CD4-positive, alpha-beta memory T cell (primary cell): ENCODE data around the gene PTPRD. TPM values are rescaled to one million over a fixed set of nuclear protein-coding genes. Genes with fewer than 3 reads are reported as not detected.

Experiments used
- CTCF ChIA-PET: fragments of 350-600 bp; sonication (Branson Sonifier 250); formaldehyde crosslinking; loops from one replicate; lab custom pipeline; 2021; ENCODE audit warnings: inconsistent platforms; ENCODE audit not compliant: partially characterized antibody; lab: Charles Lee
- POLR2A ChIA-PET: fragments of 350-600 bp; sonication (Branson Sonifier 250); formaldehyde crosslinking; loops from one replicate; lab custom pipeline; 2021; ENCODE audit not compliant: partially characterized antibody; lab: Charles Lee
- DNase-seq, 5 donors: peaks; one replicate each; pipeline versions ENCODE4 v3.0.0 to v3.0.0-alpha.2; 2020 to 2022; ENCODE audit warnings: mixed read lengths in 1 of 5
- H3K27ac ChIP-seq: one replicate; pipeline ENCODE4 v1.7.0; 2013; ENCODE audit warnings: low read depth, low read length
- H3K27me3 ChIP-seq: 2 replicates; pipeline ENCODE4 v1.7.0; 2013; ENCODE audit warnings: mild to moderate bottlenecking, low read length, moderate library complexity; ENCODE audit not compliant: insufficient read depth
- H3K36me3 ChIP-seq: 2 replicates; pipeline ENCODE4 v1.7.0; 2013; ENCODE audit warnings: mild to moderate bottlenecking, low read length, moderate library complexity; ENCODE audit not compliant: insufficient read depth
- H3K4me1 ChIP-seq: 2 replicates; pipeline ENCODE4 v1.7.0; 2013; ENCODE audit warnings: mild to moderate bottlenecking, low read length, moderate library complexity; ENCODE audit not compliant: insufficient read depth
- H3K4me3 ChIP-seq, 2 donors: one replicate each; pipeline ENCODE4 v1.7.0; 2013; ENCODE audit warnings: low read length in 2 of 2, mild to moderate bottlenecking in 1 of 2
- H3K9me3 ChIP-seq, 2 donors: one replicate each; pipeline ENCODE4 v1.7.0; 2013; ENCODE audit warnings: low read length in 2 of 2, control low read depth in 1 of 2; ENCODE audit not compliant: control insufficient read depth in 1 of 2
- H3K27ac Mint-ChIP-seq, 7 donors: one replicate each; pipeline ENCODE4 v1.8.0; 2020 to 2021; ENCODE audit warnings: mixed read lengths in 7 of 7, mild to moderate bottlenecking in 6 of 7, inconsistent platforms in 3 of 7, moderate library complexity in 3 of 7
- H3K27me3 Mint-ChIP-seq, 2 donors: one replicate each; pipeline ENCODE4 v1.8.0; 2020 to 2021; ENCODE audit warnings: mixed read lengths in 2 of 2
- H3K36me3 Mint-ChIP-seq, 2 donors: one replicate each; pipeline ENCODE4 v1.8.0; 2020 to 2021; ENCODE audit warnings: mixed read lengths in 2 of 2, inconsistent platforms in 1 of 2, mild to moderate bottlenecking in 1 of 2
- H3K4me1 Mint-ChIP-seq, 4 donors: one replicate each; pipeline ENCODE4 v1.8.0; 2020 to 2021; ENCODE audit warnings: mixed read lengths in 4 of 4, mild to moderate bottlenecking in 1 of 4
- H3K4me3 Mint-ChIP-seq, 8 donors: one replicate each; pipeline ENCODE4 v1.8.0; 2020 to 2021; ENCODE audit warnings: mixed read lengths in 8 of 8, mild to moderate bottlenecking in 7 of 8, moderate library complexity in 6 of 8, inconsistent platforms in 3 of 8
- H3K9me3 Mint-ChIP-seq, 8 donors: one replicate each; pipeline ENCODE4 v1.8.0; 2020 to 2021; ENCODE audit warnings: mixed read lengths in 8 of 8, mild to moderate bottlenecking in 5 of 8, inconsistent platforms in 3 of 8, moderate library complexity in 1 of 8
- intact Hi-C: fragments of 100-400 bp; cut with micrococcal nuclease; formaldehyde crosslinking; loops from one replicate; pipeline ENCODE4 v1.15.1; 2023
- polyA plus RNA-seq, 2 donors: library from polyadenylated mRNA; unstranded; fragments of 300-500 nt; fragmentation: Illumina TruSeq; gene quantifications; one replicate each; pipeline ENCODE4 v1.2.3, GENCODE V29; 2021
- total RNA-seq, 2 experiments: library from RNA; stranded (reverse); gene quantifications; one replicate each; pipeline ENCODE4 v1.2.3, GENCODE V29; 2021

Gene PTPRD
- total and polyA plus RNA-seq, 4 experiments from 2014 or later = not detected

DNA sequence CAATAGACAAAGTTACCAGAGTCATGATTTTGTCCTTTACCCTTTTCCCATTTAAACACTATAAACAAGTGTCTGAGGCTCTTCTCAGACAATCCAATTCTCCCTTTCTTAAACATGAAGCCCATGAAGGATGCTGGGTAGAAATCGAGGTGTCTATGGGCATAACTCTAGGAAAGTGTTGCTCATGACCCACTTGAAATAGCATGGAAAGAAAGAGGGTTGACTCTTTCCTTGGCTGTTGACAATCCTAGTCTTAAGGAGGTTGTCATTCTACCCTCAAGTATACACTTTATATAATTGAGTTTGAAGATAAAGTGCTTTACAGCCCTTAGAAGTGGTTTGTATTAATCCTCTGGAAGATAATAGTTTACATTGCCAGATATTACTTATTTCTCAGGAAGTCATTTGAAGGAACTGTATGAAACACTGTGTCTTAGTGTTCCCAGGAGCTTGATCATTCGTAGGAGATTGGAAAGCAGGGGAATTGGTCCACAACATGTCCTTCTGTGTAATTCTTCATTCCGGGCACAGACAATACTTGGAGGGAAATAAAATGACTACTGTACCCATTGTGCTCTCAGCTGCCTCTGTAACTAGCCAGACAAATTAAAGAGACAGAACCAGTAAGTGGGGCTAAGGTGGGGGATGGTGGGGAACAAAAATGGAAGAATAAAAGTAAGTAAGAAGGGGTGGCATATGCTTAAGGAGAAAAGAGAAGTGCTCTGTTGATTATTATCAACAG lies 1734.9 kb downstream of the PTPRD start:
- POLR2A ChIA-PET = no interaction called here
- H3K4me3 Mint-ChIP-seq = no peak overlapping the region
- no peak overlapping the region for H3K27ac Mint-ChIP-seq
- H3K27me3 Mint-ChIP-seq = peaks cover 0 to 2% of the 10 kb centered on the region in 2 donors
- Histone ChIP-seq H3K4me3 (no peak overlapping the region), H3K36me3 (no peaks in the 10 kb centered on the region), H3K9me3 (no peaks in the 10 kb centered on the region), H3K27me3 (no peaks in the 10 kb centered on the region), H3K4me1 (no peaks in the 10 kb centered on the region), H3K27ac (no peak overlapping the region)
- no peak for DNase-seq
- CTCF ChIA-PET = no interaction called here
- H3K36me3 Mint-ChIP-seq = no peaks in the 10 kb centered on the region
- no peaks in the 10 kb centered on the region for H3K4me1 Mint-ChIP-seq
- peaks cover 0 to 4% (median 0%) of the 10 kb centered on the region in 8 donors for H3K9me3 Mint-ChIP-seq
- intact Hi-C loops = no loop called here

DNA sequence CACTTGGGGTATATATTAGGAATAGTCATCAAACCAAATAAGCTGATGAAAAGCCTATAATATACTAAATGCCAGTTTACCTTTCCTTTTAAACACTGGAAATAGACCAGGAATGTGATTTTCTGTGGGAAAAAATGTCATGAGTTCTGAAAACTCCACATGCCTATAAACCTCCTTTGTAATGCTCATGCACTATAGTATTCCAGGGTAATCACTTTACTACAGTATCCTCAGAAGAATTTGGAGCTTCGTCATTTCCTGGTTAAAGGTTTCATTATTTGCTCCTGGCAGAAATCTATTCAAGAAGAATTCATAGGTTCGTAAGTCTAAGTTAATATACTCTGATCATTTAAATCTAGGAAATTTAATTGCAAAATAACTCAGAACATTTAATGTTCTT lies 1736.5 kb downstream of the PTPRD start:
- H3K36me3 ChIP-seq = no peaks in the 10 kb centered on the region
- CTCF ChIA-PET = no interaction called here
- H3K27ac ChIP-seq = no peak overlapping the region
- Mint-ChIP-seq H3K4me3 (no peak overlapping the region), H3K4me1 (no peaks in the 10 kb centered on the region), H3K27me3 (peaks cover 0 to 2% of the 10 kb centered on the region in 2 donors), H3K27ac (no peak overlapping the region), H3K36me3 (no peaks in the 10 kb centered on the region), H3K9me3 (no peaks in the 10 kb centered on the region)
- no peak overlapping the region for H3K4me3 ChIP-seq
- H3K4me1 ChIP-seq = no peaks in the 10 kb centered on the region
- DNase-seq = no peak
- POLR2A ChIA-PET = no interaction called here
- no peaks in the 10 kb centered on the region for H3K27me3 ChIP-seq
- intact Hi-C loops = no loop called here
- H3K9me3 ChIP-seq = no peaks in the 10 kb centered on the region

DNA sequence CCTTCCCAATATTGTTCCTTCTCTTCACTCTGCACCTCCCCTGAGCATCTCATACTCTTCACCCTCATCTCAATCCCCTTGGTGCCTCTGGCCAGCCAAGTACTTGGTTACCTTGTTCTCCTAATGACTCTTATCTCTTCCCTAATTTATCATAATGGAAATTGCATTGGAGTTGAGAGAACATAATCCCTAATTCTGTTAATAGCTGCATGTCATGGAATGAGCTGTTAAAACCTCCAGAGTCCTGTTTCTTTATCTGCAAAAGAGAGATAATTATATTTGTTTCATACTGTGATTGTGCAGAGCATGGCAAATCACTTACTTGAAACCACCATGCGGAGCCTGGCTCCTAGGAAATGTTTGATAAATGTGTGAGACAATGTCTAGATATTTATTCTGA lies 1738.3 kb downstream of the PTPRD start:
- peaks cover 0 to 2% of the 10 kb centered on the region in 2 donors for H3K27me3 Mint-ChIP-seq
- Histone ChIP-seq H3K27ac (no peak overlapping the region), H3K27me3 (no peaks in the 10 kb centered on the region), H3K9me3 (no peaks in the 10 kb centered on the region), H3K36me3 (no peaks in the 10 kb centered on the region), H3K4me3 (no peak overlapping the region), H3K4me1 (no peaks in the 10 kb centered on the region)
- ChIA-PET CTCF (no interaction called here), POLR2A (no interaction called here)
- H3K36me3 Mint-ChIP-seq = no peaks in the 10 kb centered on the region
- H3K9me3 Mint-ChIP-seq = no peaks in the 10 kb centered on the region
- no peak overlapping the region for H3K4me3 Mint-ChIP-seq
- no peaks in the 10 kb centered on the region for H3K4me1 Mint-ChIP-seq
- no peak overlapping the region for H3K27ac Mint-ChIP-seq
- no peak for DNase-seq
- intact Hi-C loops = no loop called here

DNA sequence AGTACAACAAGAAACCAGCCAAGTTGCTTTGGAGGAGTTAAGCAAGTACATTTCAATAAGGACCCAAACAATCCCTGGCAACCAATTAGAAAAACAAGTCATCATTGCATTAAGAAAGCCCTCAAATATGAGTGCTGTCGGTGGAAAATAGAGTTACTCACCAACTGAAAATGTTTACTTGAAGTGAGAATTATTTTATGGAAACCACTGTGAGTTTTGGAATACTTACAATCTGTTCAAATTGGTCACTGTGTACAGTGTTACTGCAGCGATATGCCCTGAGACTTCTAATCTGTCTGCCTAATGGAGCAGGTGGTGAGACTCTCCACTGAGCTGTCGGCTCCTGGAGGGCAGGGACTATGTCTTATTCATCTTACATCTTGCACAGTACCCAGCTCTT lies 1740.0 kb downstream of the PTPRD start:
- ChIA-PET POLR2A (no interaction called here), CTCF (interaction anchor here (0.5 kb wide), 1 partner anchor 199 kb away, joined by 5 read pairs; no protein-coding TSS in a partner anchor)
- Histone ChIP-seq H3K27me3 (no peaks in the 10 kb centered on the region), H3K9me3 (no peaks in the 10 kb centered on the region), H3K27ac (no peak overlapping the region), H3K36me3 (no peaks in the 10 kb centered on the region), H3K4me1 (no peaks in the 10 kb centered on the region), H3K4me3 (no peak overlapping the region)
- H3K9me3 Mint-ChIP-seq = no peaks in the 10 kb centered on the region
- H3K36me3 Mint-ChIP-seq = no peaks in the 10 kb centered on the region
- no peaks in the 10 kb centered on the region for H3K4me1 Mint-ChIP-seq
- no peak overlapping the region for H3K4me3 Mint-ChIP-seq
- H3K27me3 Mint-ChIP-seq = peaks cover 0 to 4% of the 10 kb centered on the region in 2 donors
- DNase-seq = no peak
- H3K27ac Mint-ChIP-seq = no peak overlapping the region
- intact Hi-C loops = no loop called here

DNA sequence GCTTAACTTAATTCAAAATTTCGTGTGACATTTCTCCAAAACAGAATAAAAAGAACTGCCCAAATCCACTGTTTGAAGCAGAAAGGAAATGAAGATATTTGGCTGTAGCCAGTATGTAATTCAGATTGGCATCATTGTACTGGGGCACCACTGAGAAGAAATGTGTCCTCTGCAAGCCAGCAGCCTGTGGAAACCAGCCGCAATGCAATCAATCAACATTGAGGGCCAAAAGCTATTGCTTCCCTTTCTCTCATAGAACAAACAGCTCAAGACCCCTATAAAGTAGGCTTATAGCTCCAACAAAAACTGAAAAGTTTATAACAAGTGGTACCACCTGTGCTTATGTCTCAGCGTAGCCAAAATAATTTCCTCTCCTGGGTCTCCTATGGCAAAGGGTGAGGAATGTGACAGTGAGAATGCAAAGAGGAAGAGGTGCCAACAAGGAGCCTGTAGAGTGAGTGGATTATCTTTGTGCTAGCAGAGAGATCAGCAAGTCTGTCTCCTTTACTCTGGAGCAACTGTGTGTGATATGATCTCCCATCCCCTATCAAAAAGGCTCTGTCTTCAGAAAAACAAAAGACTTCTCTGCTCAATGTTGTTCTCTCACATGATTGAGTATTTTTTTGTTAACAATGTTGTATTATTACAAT lies 1740.9 kb downstream of the PTPRD start:
- CTCF ChIA-PET = no interaction called here
- H3K4me3 ChIP-seq = no peak overlapping the region
- intact Hi-C loops = no loop called here
- POLR2A ChIA-PET = no interaction called here
- H3K36me3 Mint-ChIP-seq = no peaks in the 10 kb centered on the region
- H3K4me1 ChIP-seq = no peaks in the 10 kb centered on the region
- no peaks in the 10 kb centered on the region for H3K4me1 Mint-ChIP-seq
- H3K9me3 Mint-ChIP-seq = no peaks in the 10 kb centered on the region
- no peak overlapping the region for H3K27ac Mint-ChIP-seq
- no peaks in the 10 kb centered on the region for H3K36me3 ChIP-seq
- no peaks in the 10 kb centered on the region for H3K27me3 ChIP-seq
- peaks cover 0 to 4% of the 10 kb centered on the region in 2 donors for H3K27me3 Mint-ChIP-seq
- no peak overlapping the region for H3K27ac ChIP-seq
- H3K4me3 Mint-ChIP-seq = no peak overlapping the region
- no peaks in the 10 kb centered on the region for H3K9me3 ChIP-seq
- DNase-seq = no peak

DNA sequence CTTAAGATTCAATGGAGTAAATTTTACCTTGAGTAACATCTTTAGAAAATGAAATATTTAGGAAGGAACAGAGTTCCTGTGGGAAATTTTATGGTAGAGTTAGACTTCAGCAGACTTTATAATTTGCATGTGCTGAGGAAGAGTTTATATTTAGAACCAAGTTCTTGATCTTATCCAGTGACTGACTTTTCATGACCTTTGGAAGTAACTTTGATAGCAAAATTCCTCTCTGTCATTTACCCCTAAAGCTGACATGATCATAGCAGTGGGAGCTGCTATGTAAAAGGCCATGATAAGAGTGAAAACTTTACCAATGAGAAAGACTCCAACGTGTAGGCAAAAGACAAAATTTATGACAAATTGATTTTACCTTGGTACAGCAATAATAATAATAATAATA lies 1741.4 kb downstream of the PTPRD start:
- Mint-ChIP-seq H3K9me3 (no peaks in the 10 kb centered on the region), H3K36me3 (no peaks in the 10 kb centered on the region), H3K4me1 (no peaks in the 10 kb centered on the region), H3K27me3 (peaks cover 2 to 4% of the 10 kb centered on the region in 2 donors), H3K4me3 (no peak overlapping the region), H3K27ac (no peak overlapping the region)
- no peaks in the 10 kb centered on the region for H3K27me3 ChIP-seq
- ChIA-PET POLR2A (no interaction called here), CTCF (no interaction called here)
- H3K4me1 ChIP-seq = no peaks in the 10 kb centered on the region
- no peak for DNase-seq
- no peaks in the 10 kb centered on the region for H3K9me3 ChIP-seq
- H3K27ac ChIP-seq = no peak overlapping the region
- H3K4me3 ChIP-seq = no peak overlapping the region
- H3K36me3 ChIP-seq = no peaks in the 10 kb centered on the region
- intact Hi-C loops = no loop called here

DNA sequence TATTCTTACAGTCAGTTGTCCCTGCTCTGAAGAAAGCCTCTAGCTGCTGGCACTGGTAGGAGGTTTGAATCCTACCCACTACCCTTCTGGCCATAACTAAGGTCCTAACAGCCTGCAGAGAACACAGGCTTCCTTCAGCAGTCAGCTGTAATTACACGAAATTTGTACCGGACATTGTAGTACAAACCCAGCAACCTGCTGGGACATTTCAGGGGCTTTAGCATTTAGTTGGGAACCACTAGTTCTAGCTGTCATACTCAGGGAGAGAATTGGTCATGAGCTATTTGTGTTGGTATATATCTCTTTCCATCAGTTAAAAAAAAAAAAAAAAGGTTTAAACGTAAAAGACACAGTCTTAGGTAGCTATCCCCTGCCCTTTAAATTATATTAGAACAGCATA lies 1743.0 kb downstream of the PTPRD start:
- no peaks in the 10 kb centered on the region for H3K4me1 ChIP-seq
- no peaks in the 10 kb centered on the region for H3K36me3 Mint-ChIP-seq
- no peak overlapping the region for H3K4me3 Mint-ChIP-seq
- CTCF ChIA-PET = no interaction called here
- H3K27me3 Mint-ChIP-seq = peaks cover 2% of the 10 kb centered on the region in 2 donors
- H3K9me3 Mint-ChIP-seq = no peaks in the 10 kb centered on the region
- no peaks in the 10 kb centered on the region for H3K9me3 ChIP-seq
- H3K27me3 ChIP-seq = no peaks in the 10 kb centered on the region
- POLR2A ChIA-PET = no interaction called here
- H3K36me3 ChIP-seq = no peaks in the 10 kb centered on the region
- no peak overlapping the region for H3K27ac ChIP-seq
- no peaks in the 10 kb centered on the region for H3K4me1 Mint-ChIP-seq
- no peak overlapping the region for H3K27ac Mint-ChIP-seq
- H3K4me3 ChIP-seq = no peak overlapping the region
- DNase-seq = no peak
- intact Hi-C loops = no loop called here
